ENCODE results near the gene HOXA3.

The HOXA3 gene

GRCh38 chr7:27124096-27124901 lies 28.1 kb downstream of the HOXA3 start:
- TF ChIP-seq, protein P1, sequence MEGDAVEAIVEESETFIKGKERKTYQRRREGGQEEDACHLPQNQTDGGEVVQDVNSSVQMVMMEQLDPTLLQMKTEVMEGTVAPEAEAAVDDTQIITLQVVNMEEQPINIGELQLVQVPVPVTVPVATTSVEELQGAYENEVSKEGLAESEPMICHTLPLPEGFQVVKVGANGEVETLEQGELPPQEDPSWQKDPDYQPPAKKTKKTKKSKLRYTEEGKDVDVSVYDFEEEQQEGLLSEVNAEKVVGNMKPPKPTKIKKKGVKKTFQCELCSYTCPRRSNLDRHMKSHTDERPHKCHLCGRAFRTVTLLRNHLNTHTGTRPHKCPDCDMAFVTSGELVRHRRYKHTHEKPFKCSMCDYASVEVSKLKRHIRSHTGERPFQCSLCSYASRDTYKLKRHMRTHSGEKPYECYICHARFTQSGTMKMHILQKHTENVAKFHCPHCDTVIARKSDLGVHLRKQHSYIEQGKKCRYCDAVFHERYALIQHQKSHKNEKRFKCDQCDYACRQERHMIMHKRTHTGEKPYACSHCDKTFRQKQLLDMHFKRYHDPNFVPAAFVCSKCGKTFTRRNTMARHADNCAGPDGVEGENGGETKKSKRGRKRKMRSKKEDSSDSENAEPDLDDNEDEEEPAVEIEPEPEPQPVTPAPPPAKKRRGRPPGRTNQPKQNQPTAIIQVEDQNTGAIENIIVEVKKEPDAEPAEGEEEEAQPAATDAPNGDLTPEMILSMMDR (IDR thresholded peaks at IDR 0.05), result no peak
- Histone ChIP-seq H3K27me3 (peaks cover 42% of the 10 kb centered on the region), H3K9me3 (no peaks in the 10 kb centered on the region), H3K4me1 (ENCODE audit: control insufficient read depth in 1 of 2, insufficient read depth in 1 of 2, low read depth in 1 of 2, low read length in 1 of 2) (peaks cover 0 to 11% of the 10 kb centered on the region in 2 experiments), H3K36me3 (no peaks in the 10 kb centered on the region), H3K27ac (no peak overlapping the region), H3K4me3 (ENCODE audit: low read depth in 1 of 2, low read length in 1 of 2) (no peak overlapping the region)

GRCh38 chr7:27123477-27124053 lies 28.8 kb downstream of the HOXA3 start:
- no peaks in the 10 kb centered on the region for H3K9me3 ChIP-seq
- H3K36me3 ChIP-seq, result no peaks in the 10 kb centered on the region
- TF ChIP-seq, protein P1 (IDR thresholded peaks at IDR 0.05), result no peak
- H3K4me3 ChIP-seq (ENCODE audit: low read depth in 1 of 2, low read length in 1 of 2), result no peak overlapping the region
- peaks cover 0 to 11% of the 10 kb centered on the region in 2 experiments for H3K4me1 ChIP-seq (ENCODE audit: control insufficient read depth in 1 of 2, insufficient read depth in 1 of 2, low read depth in 1 of 2, low read length in 1 of 2)
- no peak overlapping the region for H3K27ac ChIP-seq
- peaks cover 35% of the 10 kb centered on the region for H3K27me3 ChIP-seq

- H3K36me3 ChIP-seq, result no peaks in the 10 kb centered on the region
- H3K27me3 ChIP-seq, result peaks cover 30% of the 10 kb centered on the region
- TF ChIP-seq, protein P1 (IDR thresholded peaks at IDR 0.05), result no peak
- H3K4me1 ChIP-seq (ENCODE audit: control insufficient read depth in 1 of 2, insufficient read depth in 1 of 2, low read depth in 1 of 2, low read length in 1 of 2), result peaks cover 0 to 11% of the 10 kb centered on the region in 2 experiments
- H3K27ac ChIP-seq, result peak overlapping the region; percentile 19
- H3K4me3 ChIP-seq (ENCODE audit: low read depth in 1 of 2, low read length in 1 of 2), result no peak overlapping the region
- H3K9me3 ChIP-seq, result no peaks in the 10 kb centered on the region
Observed at GRCh38 chr7:27123007-27123476, 29.3 kb downstream of the HOXA3 start.

DNA sequence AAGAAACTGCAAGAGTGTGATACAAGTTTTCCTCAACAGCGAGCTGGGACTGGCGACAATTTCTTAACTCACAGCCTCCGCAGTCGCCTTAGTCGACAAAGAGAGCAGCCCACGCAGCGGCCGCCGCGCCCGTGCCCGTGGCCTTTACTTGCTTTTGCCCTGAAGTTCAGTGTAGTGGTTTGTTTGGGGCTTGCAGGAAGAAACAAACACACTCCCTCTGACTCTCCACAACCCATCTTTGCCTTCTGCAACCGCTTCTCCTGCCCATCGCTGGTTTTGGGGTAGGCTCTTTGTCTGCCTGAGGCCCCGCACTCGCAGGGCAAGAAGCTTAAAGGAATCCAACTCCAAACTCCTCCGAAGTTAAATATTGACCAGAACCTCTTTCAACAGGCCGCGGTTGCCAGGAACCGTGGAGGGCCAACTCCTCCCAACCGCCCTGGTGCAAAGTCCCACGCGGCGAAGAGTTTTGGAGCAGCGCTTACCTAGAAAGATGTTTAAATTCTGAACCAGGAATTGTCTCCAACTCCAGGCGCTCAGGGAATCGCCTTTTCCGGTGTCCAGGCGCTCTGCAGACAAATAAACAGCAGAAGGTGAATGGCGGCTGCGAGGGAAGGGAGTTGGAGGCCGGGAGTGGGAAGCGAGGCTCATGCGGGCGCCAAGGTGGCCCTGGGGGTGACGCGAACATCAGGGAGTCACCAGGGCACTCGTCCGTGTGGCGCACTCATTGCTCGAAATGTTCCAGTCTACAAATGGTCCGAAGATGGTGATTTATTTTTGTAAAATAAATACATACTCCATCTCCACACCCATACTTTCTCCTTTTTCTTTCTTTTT lies 30.1 kb downstream of the HOXA3 start:
- Histone ChIP-seq H3K9me3 (no peaks in the 10 kb centered on the region), H3K4me1 (ENCODE audit: control insufficient read depth in 1 of 2, insufficient read depth in 1 of 2, low read depth in 1 of 2, low read length in 1 of 2) (peaks cover 0 to 11% of the 10 kb centered on the region in 2 experiments), H3K27ac (no peak overlapping the region), H3K27me3 (peaks cover 23% of the 10 kb centered on the region), H3K4me3 (ENCODE audit: low read depth in 1 of 2, low read length in 1 of 2) (no peak overlapping the region), H3K36me3 (no peaks in the 10 kb centered on the region)
- TF ChIP-seq, protein P1 (IDR thresholded peaks at IDR 0.05), result no peak

DNA sequence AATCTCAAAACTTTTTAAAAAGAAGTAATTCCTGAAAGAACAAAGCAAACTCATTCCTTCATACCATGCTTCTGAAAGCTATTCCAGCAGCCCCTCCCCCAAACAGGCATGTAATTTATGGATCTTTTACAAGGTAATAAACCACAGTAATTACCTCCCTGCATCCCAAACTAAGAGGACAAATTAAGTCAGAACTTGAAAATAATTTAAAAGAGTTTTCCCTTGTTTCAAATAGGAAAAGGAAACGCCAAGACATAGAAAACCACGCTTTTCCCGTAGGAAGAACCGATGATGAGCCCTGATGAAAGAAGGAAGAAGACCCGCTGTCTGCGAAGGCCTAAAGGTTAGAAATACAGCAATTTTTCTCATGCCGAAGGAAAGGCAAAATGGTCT lies 30.7 kb downstream of the HOXA3 start:
- H3K36me3 ChIP-seq, result no peaks in the 10 kb centered on the region
- no peak overlapping the region for H3K4me3 ChIP-seq (ENCODE audit: low read depth in 1 of 2, low read length in 1 of 2)
- H3K27ac ChIP-seq, result no peak overlapping the region
- TF ChIP-seq, protein P1 (IDR thresholded peaks at IDR 0.05), result no peak
- H3K4me1 ChIP-seq (ENCODE audit: control insufficient read depth in 1 of 2, insufficient read depth in 1 of 2, low read depth in 1 of 2, low read length in 1 of 2), result peaks cover 0 to 11% of the 10 kb centered on the region in 2 experiments
- peaks cover 17% of the 10 kb centered on the region for H3K27me3 ChIP-seq
- no peaks in the 10 kb centered on the region for H3K9me3 ChIP-seq
